ENCODE data around the gene FKBP15. TPM values are rescaled to one million over a fixed set of nuclear protein-coding genes. Genes with fewer than 3 reads are reported as not detected.

FKBP15 gene
- total and polyA plus RNA-seq, 2 of the 4 experiments (the other 2 are of a cell fraction): 20.4 to 25.5 TPM

DNA sequence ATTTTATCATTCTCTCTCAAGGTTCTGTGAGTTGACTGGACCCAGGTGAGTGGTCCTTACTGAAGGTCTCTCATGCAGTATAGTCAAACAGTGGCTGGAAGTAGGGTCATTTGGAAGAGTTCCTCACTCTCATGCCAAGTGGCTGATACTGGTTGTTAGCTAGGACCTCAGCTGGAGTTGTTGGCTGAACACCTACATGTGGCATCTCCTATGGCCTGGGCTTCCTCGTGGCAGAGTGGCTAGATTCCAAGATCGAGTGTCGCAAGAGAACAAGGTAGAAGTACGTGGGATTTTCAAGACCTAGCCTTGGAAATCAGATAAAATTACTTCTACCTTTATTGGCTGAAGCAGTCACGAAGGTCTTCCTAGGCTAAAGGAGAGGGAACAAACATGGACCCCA is 62.6 kb downstream of the FKBP15 start:
- DNase-seq (no peak), ATAC-seq (ENCODE audit: low read depth) (no peak)
- Histone ChIP-seq H3K27ac (ENCODE audit: insufficient read depth, low read length) (no peak overlapping the region), H3K79me1 (ENCODE audit: low read depth in 1 of 2, low read length in 2 of 2) (peaks cover 0 to 12% of the 10 kb centered on the region in 2 experiments; a peak in 1 of 4 replicates), H4K8ac (ENCODE audit: low read depth in 2 of 2, low read length in 2 of 2) (no peak overlapping the region), H3K9me3 (ENCODE audit: control insufficient read depth, insufficient read depth, low read length) (no peaks in the 10 kb centered on the region), H3K4me2 (ENCODE audit: low read depth, low read length) (no peak overlapping the region), H3K56ac (ENCODE audit: extremely low read depth, insufficient read depth, low read length) (no peak overlapping the region), H2AK5ac (ENCODE audit: low read depth, low read length) (no peak overlapping the region), H4K20me1 (ENCODE audit: insufficient read depth, low read length) (peaks cover 3% of the 10 kb centered on the region; the same call in 1 of the 2 replicates), H3K9me1 (ENCODE audit: insufficient read depth, low read length) (peaks cover 18% of the 10 kb centered on the region; the same call in 1 of the 2 replicates), H3K14ac (replicated peaks; ENCODE audit: low read depth, low read length) (no peak overlapping the region), H2BK5ac (ENCODE audit: low read depth, low read length, poor library complexity, severe bottlenecking) (no peak overlapping the region), H4K5ac (ENCODE audit: low read depth, low read length) (no peak overlapping the region), H3K4ac (ENCODE audit: low read depth, low read length) (no peak overlapping the region), H4K91ac (ENCODE audit: insufficient read depth, low read depth, low read length) (no peak overlapping the region), H2BK15ac (ENCODE audit: low read depth, low read length) (no peak overlapping the region), H3K36me3 (ENCODE audit: control insufficient read depth, insufficient read depth, low read length) (peaks cover 23% of the 10 kb centered on the region), H2AK9ac (replicated peaks; ENCODE audit: low read depth, low read length, poor library complexity) (no peak overlapping the region), H3K18ac (ENCODE audit: low read depth, low read length) (no peak overlapping the region), H2BK20ac (ENCODE audit: low read depth, low read length) (no peak overlapping the region), H3K27me3 (ENCODE audit: control insufficient read depth, insufficient read depth, low read length) (no peaks in the 10 kb centered on the region), H3K9ac (ENCODE audit: low read depth, low read length) (no peak overlapping the region), H2AFZ (replicated peaks; ENCODE audit: low read length, poor library complexity) (no peak overlapping the region), H3K23ac (ENCODE audit: low read depth, low read length) (no peak overlapping the region), H3K4me1 (ENCODE audit: control insufficient read depth, insufficient read depth, low read length) (peaks cover 9% of the 10 kb centered on the region; the same call in 1 of the 2 replicates), H2BK120ac (ENCODE audit: low read depth, low read length) (no peak overlapping the region), H3K4me3 (ENCODE audit: insufficient read depth, low read depth, low read length) (no peak overlapping the region)
- BruUV-seq (replicated peaks): no TSS peak
- TF ChIP-seq RCOR1 (IDR thresholded peaks at IDR 0.05; ENCODE audit: insufficient replicate concordance, low read length): no peak
- TF ChIP-seq POLR2A (IDR thresholded peaks at IDR 0.05; ENCODE audit: low read depth, low read length): no peak
- TF ChIP-seq, protein P1, sequence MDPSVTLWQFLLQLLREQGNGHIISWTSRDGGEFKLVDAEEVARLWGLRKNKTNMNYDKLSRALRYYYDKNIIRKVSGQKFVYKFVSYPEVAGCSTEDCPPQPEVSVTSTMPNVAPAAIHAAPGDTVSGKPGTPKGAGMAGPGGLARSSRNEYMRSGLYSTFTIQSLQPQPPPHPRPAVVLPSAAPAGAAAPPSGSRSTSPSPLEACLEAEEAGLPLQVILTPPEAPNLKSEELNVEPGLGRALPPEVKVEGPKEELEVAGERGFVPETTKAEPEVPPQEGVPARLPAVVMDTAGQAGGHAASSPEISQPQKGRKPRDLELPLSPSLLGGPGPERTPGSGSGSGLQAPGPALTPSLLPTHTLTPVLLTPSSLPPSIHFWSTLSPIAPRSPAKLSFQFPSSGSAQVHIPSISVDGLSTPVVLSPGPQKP (IDR thresholded peaks at IDR 0.05; ENCODE audit: borderline replicate concordance, low read depth, low read length): no peak
- no peak for TF ChIP-seq SMC3 (IDR thresholded peaks at IDR 0.05; ENCODE audit: low read depth, low read length)
- no peak for TF ChIP-seq RFX5 (IDR thresholded peaks at IDR 0.05; ENCODE audit: low read depth, low read length)
- TF ChIP-seq, protein P2, sequence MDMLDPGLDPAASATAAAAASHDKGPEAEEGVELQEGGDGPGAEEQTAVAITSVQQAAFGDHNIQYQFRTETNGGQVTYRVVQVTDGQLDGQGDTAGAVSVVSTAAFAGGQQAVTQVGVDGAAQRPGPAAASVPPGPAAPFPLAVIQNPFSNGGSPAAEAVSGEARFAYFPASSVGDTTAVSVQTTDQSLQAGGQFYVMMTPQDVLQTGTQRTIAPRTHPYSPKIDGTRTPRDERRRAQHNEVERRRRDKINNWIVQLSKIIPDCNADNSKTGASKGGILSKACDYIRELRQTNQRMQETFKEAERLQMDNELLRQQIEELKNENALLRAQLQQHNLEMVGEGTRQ (IDR thresholded peaks at IDR 0.05; ENCODE audit: low read depth, low read length): no peak
- no peak for TF ChIP-seq RAD21 (IDR thresholded peaks at IDR 0.05; ENCODE audit: low read length)
- TF ChIP-seq, protein P3, sequence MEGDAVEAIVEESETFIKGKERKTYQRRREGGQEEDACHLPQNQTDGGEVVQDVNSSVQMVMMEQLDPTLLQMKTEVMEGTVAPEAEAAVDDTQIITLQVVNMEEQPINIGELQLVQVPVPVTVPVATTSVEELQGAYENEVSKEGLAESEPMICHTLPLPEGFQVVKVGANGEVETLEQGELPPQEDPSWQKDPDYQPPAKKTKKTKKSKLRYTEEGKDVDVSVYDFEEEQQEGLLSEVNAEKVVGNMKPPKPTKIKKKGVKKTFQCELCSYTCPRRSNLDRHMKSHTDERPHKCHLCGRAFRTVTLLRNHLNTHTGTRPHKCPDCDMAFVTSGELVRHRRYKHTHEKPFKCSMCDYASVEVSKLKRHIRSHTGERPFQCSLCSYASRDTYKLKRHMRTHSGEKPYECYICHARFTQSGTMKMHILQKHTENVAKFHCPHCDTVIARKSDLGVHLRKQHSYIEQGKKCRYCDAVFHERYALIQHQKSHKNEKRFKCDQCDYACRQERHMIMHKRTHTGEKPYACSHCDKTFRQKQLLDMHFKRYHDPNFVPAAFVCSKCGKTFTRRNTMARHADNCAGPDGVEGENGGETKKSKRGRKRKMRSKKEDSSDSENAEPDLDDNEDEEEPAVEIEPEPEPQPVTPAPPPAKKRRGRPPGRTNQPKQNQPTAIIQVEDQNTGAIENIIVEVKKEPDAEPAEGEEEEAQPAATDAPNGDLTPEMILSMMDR (conservative IDR thresholded peaks at IDR 0.05; ENCODE audit: low read depth, low read length): no peak
- no peak for TF ChIP-seq CHD1 (IDR thresholded peaks at IDR 0.05; ENCODE audit: low read depth, low read length)
- no peak for TF ChIP-seq MAZ (IDR thresholded peaks at IDR 0.05; ENCODE audit: borderline replicate concordance, low read depth, low read length)
- no peak for TF ChIP-seq FOS (IDR thresholded peaks at IDR 0.05; ENCODE audit: low read depth, low read length)
- TF ChIP-seq CEBPB (IDR thresholded peaks at IDR 0.05; ENCODE audit: low read depth, low read length): no peak
- no peak for TF ChIP-seq BHLHE40 (IDR thresholded peaks at IDR 0.05; ENCODE audit: low read depth, low read length)
- no peak for TF ChIP-seq NFE2L2 (IDR thresholded peaks at IDR 0.05; ENCODE audit: low read depth, low read length)
- TF ChIP-seq MAFK (IDR thresholded peaks at IDR 0.05; ENCODE audit: low read depth, low read length): no peak
- TF ChIP-seq MXI1 (IDR thresholded peaks at IDR 0.05; ENCODE audit: borderline replicate concordance, low read depth, low read length): no peak
- 95% methylated on average over 4 of the region's 5 CpGs; no CpG with 5 or more reads in 1 of the 2 experiments for WGBS, 2 experiments (ENCODE audit: extremely low coverage in 2 of 2, insufficient read length in 1 of 2)
- in situ Hi-C loops (cut with MboI; ENCODE audit: low sequenced_read_pairs): no loop called here
- dilution Hi-C loops (cut with HindIII; ENCODE audit: low sequenced_read_pairs, unreplicated experiment): no loop called here
- POLR2A ChIA-PET (ENCODE audit: unreplicated experiment): no interaction called here
- CTCF ChIA-PET: no interaction called here
- intact Hi-C loops (cut with micrococcal nuclease): no loop called here

Measured in IMR-90 (cell line).